GM23338 (cell line): ENCODE measurements around the gene SERPINA3. TPM values are rescaled to one million over a fixed set of nuclear protein-coding genes. Genes with fewer than 3 reads are reported as not detected.

Experiments
- ATAC-seq: fragments of 200-7000 bp; cut with Tn5 transposase; 3 replicates; pipeline ENCODE4 v1.9.1; 2020
- DNase-seq: peaks from one replicate; pipeline ENCODE4 v3.0.0-alpha.2; 2015; ENCODE audit warnings: low spot score
- H2AFZ ChIP-seq: fragments of 200-600 bp; sonication (generic); 2 replicates; pipeline ENCODE4 v1.8.0; 2016; ENCODE audit warnings: antibody characterized with exemption, mild to moderate bottlenecking, moderate library complexity
- H3F3A ChIP-seq: fragments of 200-600 bp; sonication (generic); replicated peaks from 2 replicates; pipeline ENCODE4 v1.8.0; 2017; ENCODE audit warnings: antibody characterized with exemption, mixed run types, low read depth
- H3K27ac ChIP-seq: fragments of 200-600 bp; sonication (generic); 2 replicates; pipeline ENCODE4 v1.6.1; 2016; ENCODE audit warnings: low read depth
- H3K27me3 ChIP-seq: fragments of 200-600 bp; sonication (generic); 2 replicates; pipeline ENCODE4 v1.8.0; 2016; ENCODE audit warnings: mild to moderate bottlenecking, mixed run types, moderate library complexity; ENCODE audit not compliant: insufficient read depth
- H3K36me3 ChIP-seq: fragments of 200-600 bp; sonication (generic); 2 replicates; pipeline ENCODE4 v1.8.0; 2016; ENCODE audit warnings: mild to moderate bottlenecking; ENCODE audit not compliant: insufficient read depth
- H3K4me1 ChIP-seq: fragments of 200-600 bp; sonication (generic); 2 replicates; pipeline ENCODE4 v1.8.0; 2016; ENCODE audit warnings: mild to moderate bottlenecking, moderate library complexity; ENCODE audit not compliant: insufficient read depth
- H3K4me2 ChIP-seq: fragments of 200-600 bp; sonication (generic); 2 replicates; pipeline ENCODE4 v1.7.1; 2017; ENCODE audit warnings: mixed run types
- H3K4me3 ChIP-seq: fragments of 200-600 bp; sonication (generic); 2 replicates; pipeline ENCODE4 v1.6.1; 2016; ENCODE audit warnings: mixed run types
- H3K79me2 ChIP-seq: fragments of 200-600 bp; sonication (generic); replicated peaks from 2 replicates; pipeline ENCODE4 v1.8.0; 2017; ENCODE audit warnings: mild to moderate bottlenecking; ENCODE audit not compliant: insufficient read depth
- H3K9me2 ChIP-seq: fragments of 200-600 bp; sonication (generic); 2 replicates; pipeline ENCODE4 v1.8.0; 2017; ENCODE audit not compliant: insufficient read depth
- H4K20me1 ChIP-seq: fragments of 200-600 bp; sonication (generic); replicated peaks from 2 replicates; pipeline ENCODE4 v1.8.0; 2017; ENCODE audit warnings: mild to moderate bottlenecking; ENCODE audit not compliant: insufficient read depth
- H3K27ac Mint-ChIP-seq: 2 replicates; pipeline ENCODE4 v1.8.0; 2020; ENCODE audit warnings: inconsistent platforms, mild to moderate bottlenecking, moderate library complexity, mixed read lengths
- H3K27me3 Mint-ChIP-seq: 3 replicates; pipeline ENCODE4 v1.8.0; 2022; ENCODE audit warnings: low read depth, mild to moderate bottlenecking, moderate library complexity, mixed read lengths, inconsistent platforms; ENCODE audit not compliant: insufficient read depth, poor library complexity
- H3K36me3 Mint-ChIP-seq: 3 replicates; pipeline ENCODE4 v1.8.0; 2021; ENCODE audit warnings: low read depth, mild to moderate bottlenecking, inconsistent platforms, moderate library complexity, mixed read lengths
- H3K4me1 Mint-ChIP-seq: 3 replicates; pipeline ENCODE4 v1.8.0; 2020; ENCODE audit warnings: mild to moderate bottlenecking, inconsistent platforms, mixed read lengths
- H3K4me3 Mint-ChIP-seq: 3 replicates; pipeline ENCODE4 v1.8.0; 2021; ENCODE audit warnings: moderate library complexity, mild to moderate bottlenecking, inconsistent platforms, mixed read lengths
- H3K9me3 Mint-ChIP-seq: 3 replicates; pipeline ENCODE4 v1.8.0; 2020; ENCODE audit warnings: moderate library complexity, mild to moderate bottlenecking, inconsistent platforms, mixed read lengths
- CREB1 ChIP-seq: fragments of 250-450 bp; sonication (Bioruptor Pico); IDR thresholded peaks from 2 replicates; pipeline ENCODE4 v1.5.0; 2020; ENCODE audit warnings: low read depth, mild to moderate bottlenecking, moderate library complexity
- EZH2 ChIP-seq: fragments of 200-600 bp; sonication (generic); IDR thresholded peaks from one replicate; pipeline ENCODE4 v1.8.0; 2017; ENCODE audit warnings: antibody characterized with exemption, mild to moderate bottlenecking, low read depth; ENCODE audit not compliant: unreplicated experiment
- EZH2phosphoT487 ChIP-seq: fragments of 200-600 bp; sonication (generic); IDR thresholded peaks from one replicate; pipeline ENCODE4 v1.8.1; 2018; ENCODE audit warnings: antibody characterized with exemption; ENCODE audit not compliant: unreplicated experiment
- JUNB ChIP-seq: IDR thresholded peaks from one replicate; pipeline ENCODE4 v1.6.1; 2016; ENCODE audit warnings: antibody characterized with exemption; ENCODE audit not compliant: unreplicated experiment
- NANOG ChIP-seq: IDR thresholded peaks from 2 replicates; pipeline ENCODE4 v1.6.1; 2016; ENCODE audit warnings: antibody characterized with exemption, borderline replicate concordance
- POLR2AphosphoS5 ChIP-seq: IDR thresholded peaks from 2 replicates; pipeline ENCODE4 v1.6.1; 2016; ENCODE audit warnings: antibody characterized with exemption, low read depth
- STAT1 ChIP-seq: IDR thresholded peaks from one replicate; pipeline ENCODE4 v1.6.1; 2016; ENCODE audit warnings: antibody characterized with exemption; ENCODE audit not compliant: unreplicated experiment
- ZNF114 ChIP-seq: fragments of 250-450 bp; sonication (Bioruptor Pico); IDR thresholded peaks from 2 replicates; pipeline ENCODE4 v1.5.0; 2020; ENCODE audit warnings: mild to moderate bottlenecking, moderate library complexity
- ZNF331 ChIP-seq: fragments of 250-450 bp; sonication (Bioruptor Pico); IDR thresholded peaks from 2 replicates; pipeline ENCODE4 v1.5.0; 2020; ENCODE audit warnings: low read depth, mild to moderate bottlenecking, moderate library complexity
- polyA plus RNA-seq: library from polyadenylated mRNA; unstranded; fragments of >200 nt; fragmentation: Nextera tagmentation; extraction: Ambion mirVana; gene quantifications from 2 replicates; pipeline ENCODE4 v1.2.1, GENCODE V29; 2016
- total RNA-seq: library from RNA; depleted of rRNA; stranded (reverse); fragments of >200 nt; shearing (Covaris generic); gene quantifications from 2 replicates; pipeline ENCODE4 v1.2.3, GENCODE V29; 2014
- TF ChIP-seq, protein P1 (sequence below), 2 experiments: fragments of 200-600 bp in 1 of 2; sonication (generic) in 1 of 2; conservative IDR thresholded peaks; 2 replicates each; pipeline versions ENCODE4 v1.5.1 to v1.6.1; 2016 to 2017; ENCODE audit warnings: antibody characterized with exemption in 2 of 2, low read depth in 2 of 2, mild to moderate bottlenecking in 2 of 2, moderate library complexity in 1 of 2
- TF ChIP-seq, protein P2 (sequence below): IDR thresholded peaks from one replicate; pipeline ENCODE4 v1.6.1; 2018; ENCODE audit warnings: antibody characterized with exemption; ENCODE audit not compliant: unreplicated experiment
- TF ChIP-seq, protein P3 (sequence below): fragments of 250-450 bp; sonication (Bioruptor Pico); IDR thresholded peaks from 2 replicates; pipeline ENCODE4 v1.5.0; 2020; ENCODE audit warnings: mild to moderate bottlenecking, moderate library complexity

The SERPINA3 gene
- total and polyA plus RNA-seq, 2 experiments from 2014 or later = not detected

DNA sequence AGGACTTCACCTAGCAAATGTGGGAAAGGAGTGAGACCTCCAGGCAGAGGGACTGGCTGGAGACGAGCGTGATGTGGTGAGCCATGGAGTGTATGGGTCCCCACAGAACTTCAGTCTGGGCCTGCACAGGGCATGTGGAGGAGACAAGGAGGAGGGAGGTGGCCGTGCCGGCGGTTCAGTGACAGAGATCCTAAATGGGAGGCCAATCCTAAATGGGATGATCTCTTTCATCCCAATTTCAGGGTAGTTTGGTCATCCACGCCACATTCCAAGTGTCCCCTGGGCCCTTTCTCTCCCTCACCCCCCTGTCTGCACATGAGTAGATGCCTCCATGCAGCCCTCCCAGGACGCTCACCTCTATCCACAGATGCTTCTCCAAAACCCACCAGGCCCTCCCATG, 17.8 kb upstream of the SERPINA3 start:
- Histone ChIP-seq H4K20me1 (no peaks in the 10 kb centered on the region), H3K36me3 (no peaks in the 10 kb centered on the region), H3K27ac (no peak overlapping the region), H3K9me2 (no peaks in the 10 kb centered on the region), H3K27me3 (no peaks in the 10 kb centered on the region), H2AFZ (no peak overlapping the region), H3K4me3 (no peak overlapping the region), H3F3A (no peaks in the 10 kb centered on the region), H3K4me2 (no peak overlapping the region), H3K79me2 (no peaks in the 10 kb centered on the region), H3K4me1 (no peaks in the 10 kb centered on the region)
- no peak for DNase-seq
- H3K27ac Mint-ChIP-seq = no peak overlapping the region
- no peak for ATAC-seq
- H3K27me3 Mint-ChIP-seq = peaks cover 9% of the 10 kb centered on the region
- H3K4me1 Mint-ChIP-seq = peaks cover 11% of the 10 kb centered on the region
- peaks cover 10% of the 10 kb centered on the region for H3K9me3 Mint-ChIP-seq
- no peak overlapping the region for H3K4me3 Mint-ChIP-seq
- TF ChIP-seq ZNF114 (CRISPR knock-in tag) = no peak
- H3K36me3 Mint-ChIP-seq = peaks cover 5% of the 10 kb centered on the region; the same call in 2 of the 3 replicates

DNA sequence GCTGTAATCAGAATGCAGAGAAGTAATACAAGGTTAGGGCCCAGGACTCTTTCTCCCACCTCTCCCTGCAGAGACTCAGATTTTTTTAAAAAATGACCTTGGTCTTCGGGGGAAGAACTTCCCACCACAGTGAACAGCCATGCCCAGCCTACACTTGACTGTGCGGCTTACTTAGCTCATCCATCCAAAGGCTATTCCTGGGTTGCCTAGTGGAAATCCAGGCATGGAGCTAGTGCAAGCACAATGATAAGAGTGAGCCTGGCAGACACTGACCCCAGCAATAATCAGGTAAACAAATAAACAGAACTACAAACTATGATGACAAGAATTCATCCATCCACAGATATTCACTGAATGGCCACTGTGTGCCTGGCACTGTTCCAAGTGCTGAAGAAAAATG, 16.3 kb upstream of the SERPINA3 start:
- no peak overlapping the region for H3K27ac ChIP-seq
- no peak for ATAC-seq
- no peaks in the 10 kb centered on the region for H3K4me1 ChIP-seq
- no peak overlapping the region for H3K4me2 ChIP-seq
- H3K79me2 ChIP-seq = no peaks in the 10 kb centered on the region
- no peaks in the 10 kb centered on the region for H3F3A ChIP-seq
- Mint-ChIP-seq H3K36me3 (peaks cover 5% of the 10 kb centered on the region; the same call in 2 of the 3 replicates), H3K4me3 (no peak overlapping the region), H3K9me3 (peaks cover 11% of the 10 kb centered on the region), H3K27ac (no peak overlapping the region), H3K4me1 (peaks cover 13% of the 10 kb centered on the region), H3K27me3 (peaks cover 8% of the 10 kb centered on the region)
- TF ChIP-seq, protein P1, sequence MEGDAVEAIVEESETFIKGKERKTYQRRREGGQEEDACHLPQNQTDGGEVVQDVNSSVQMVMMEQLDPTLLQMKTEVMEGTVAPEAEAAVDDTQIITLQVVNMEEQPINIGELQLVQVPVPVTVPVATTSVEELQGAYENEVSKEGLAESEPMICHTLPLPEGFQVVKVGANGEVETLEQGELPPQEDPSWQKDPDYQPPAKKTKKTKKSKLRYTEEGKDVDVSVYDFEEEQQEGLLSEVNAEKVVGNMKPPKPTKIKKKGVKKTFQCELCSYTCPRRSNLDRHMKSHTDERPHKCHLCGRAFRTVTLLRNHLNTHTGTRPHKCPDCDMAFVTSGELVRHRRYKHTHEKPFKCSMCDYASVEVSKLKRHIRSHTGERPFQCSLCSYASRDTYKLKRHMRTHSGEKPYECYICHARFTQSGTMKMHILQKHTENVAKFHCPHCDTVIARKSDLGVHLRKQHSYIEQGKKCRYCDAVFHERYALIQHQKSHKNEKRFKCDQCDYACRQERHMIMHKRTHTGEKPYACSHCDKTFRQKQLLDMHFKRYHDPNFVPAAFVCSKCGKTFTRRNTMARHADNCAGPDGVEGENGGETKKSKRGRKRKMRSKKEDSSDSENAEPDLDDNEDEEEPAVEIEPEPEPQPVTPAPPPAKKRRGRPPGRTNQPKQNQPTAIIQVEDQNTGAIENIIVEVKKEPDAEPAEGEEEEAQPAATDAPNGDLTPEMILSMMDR (conservative IDR thresholded peaks at IDR 0.05; ENCODE audit: low read depth in 2 of 2) = no peak
- TF ChIP-seq ZNF114 (CRISPR knock-in tag) (no peak), JUNB (no peak), ZNF331 (CRISPR knock-in tag) (no peak), CREB1 (CRISPR knock-in tag) (no peak), EZH2 (no peak), NANOG (no peak), POLR2AphosphoS5 (no peak), EZH2phosphoT487 (no peak), STAT1 (no peak)
- TF ChIP-seq, protein P2, sequence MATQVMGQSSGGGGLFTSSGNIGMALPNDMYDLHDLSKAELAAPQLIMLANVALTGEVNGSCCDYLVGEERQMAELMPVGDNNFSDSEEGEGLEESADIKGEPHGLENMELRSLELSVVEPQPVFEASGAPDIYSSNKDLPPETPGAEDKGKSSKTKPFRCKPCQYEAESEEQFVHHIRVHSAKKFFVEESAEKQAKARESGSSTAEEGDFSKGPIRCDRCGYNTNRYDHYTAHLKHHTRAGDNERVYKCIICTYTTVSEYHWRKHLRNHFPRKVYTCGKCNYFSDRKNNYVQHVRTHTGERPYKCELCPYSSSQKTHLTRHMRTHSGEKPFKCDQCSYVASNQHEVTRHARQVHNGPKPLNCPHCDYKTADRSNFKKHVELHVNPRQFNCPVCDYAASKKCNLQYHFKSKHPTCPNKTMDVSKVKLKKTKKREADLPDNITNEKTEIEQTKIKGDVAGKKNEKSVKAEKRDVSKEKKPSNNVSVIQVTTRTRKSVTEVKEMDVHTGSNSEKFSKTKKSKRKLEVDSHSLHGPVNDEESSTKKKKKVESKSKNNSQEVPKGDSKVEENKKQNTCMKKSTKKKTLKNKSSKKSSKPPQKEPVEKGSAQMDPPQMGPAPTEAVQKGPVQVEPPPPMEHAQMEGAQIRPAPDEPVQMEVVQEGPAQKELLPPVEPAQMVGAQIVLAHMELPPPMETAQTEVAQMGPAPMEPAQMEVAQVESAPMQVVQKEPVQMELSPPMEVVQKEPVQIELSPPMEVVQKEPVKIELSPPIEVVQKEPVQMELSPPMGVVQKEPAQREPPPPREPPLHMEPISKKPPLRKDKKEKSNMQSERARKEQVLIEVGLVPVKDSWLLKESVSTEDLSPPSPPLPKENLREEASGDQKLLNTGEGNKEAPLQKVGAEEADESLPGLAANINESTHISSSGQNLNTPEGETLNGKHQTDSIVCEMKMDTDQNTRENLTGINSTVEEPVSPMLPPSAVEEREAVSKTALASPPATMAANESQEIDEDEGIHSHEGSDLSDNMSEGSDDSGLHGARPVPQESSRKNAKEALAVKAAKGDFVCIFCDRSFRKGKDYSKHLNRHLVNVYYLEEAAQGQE = no peak
- TF ChIP-seq, protein P3, sequence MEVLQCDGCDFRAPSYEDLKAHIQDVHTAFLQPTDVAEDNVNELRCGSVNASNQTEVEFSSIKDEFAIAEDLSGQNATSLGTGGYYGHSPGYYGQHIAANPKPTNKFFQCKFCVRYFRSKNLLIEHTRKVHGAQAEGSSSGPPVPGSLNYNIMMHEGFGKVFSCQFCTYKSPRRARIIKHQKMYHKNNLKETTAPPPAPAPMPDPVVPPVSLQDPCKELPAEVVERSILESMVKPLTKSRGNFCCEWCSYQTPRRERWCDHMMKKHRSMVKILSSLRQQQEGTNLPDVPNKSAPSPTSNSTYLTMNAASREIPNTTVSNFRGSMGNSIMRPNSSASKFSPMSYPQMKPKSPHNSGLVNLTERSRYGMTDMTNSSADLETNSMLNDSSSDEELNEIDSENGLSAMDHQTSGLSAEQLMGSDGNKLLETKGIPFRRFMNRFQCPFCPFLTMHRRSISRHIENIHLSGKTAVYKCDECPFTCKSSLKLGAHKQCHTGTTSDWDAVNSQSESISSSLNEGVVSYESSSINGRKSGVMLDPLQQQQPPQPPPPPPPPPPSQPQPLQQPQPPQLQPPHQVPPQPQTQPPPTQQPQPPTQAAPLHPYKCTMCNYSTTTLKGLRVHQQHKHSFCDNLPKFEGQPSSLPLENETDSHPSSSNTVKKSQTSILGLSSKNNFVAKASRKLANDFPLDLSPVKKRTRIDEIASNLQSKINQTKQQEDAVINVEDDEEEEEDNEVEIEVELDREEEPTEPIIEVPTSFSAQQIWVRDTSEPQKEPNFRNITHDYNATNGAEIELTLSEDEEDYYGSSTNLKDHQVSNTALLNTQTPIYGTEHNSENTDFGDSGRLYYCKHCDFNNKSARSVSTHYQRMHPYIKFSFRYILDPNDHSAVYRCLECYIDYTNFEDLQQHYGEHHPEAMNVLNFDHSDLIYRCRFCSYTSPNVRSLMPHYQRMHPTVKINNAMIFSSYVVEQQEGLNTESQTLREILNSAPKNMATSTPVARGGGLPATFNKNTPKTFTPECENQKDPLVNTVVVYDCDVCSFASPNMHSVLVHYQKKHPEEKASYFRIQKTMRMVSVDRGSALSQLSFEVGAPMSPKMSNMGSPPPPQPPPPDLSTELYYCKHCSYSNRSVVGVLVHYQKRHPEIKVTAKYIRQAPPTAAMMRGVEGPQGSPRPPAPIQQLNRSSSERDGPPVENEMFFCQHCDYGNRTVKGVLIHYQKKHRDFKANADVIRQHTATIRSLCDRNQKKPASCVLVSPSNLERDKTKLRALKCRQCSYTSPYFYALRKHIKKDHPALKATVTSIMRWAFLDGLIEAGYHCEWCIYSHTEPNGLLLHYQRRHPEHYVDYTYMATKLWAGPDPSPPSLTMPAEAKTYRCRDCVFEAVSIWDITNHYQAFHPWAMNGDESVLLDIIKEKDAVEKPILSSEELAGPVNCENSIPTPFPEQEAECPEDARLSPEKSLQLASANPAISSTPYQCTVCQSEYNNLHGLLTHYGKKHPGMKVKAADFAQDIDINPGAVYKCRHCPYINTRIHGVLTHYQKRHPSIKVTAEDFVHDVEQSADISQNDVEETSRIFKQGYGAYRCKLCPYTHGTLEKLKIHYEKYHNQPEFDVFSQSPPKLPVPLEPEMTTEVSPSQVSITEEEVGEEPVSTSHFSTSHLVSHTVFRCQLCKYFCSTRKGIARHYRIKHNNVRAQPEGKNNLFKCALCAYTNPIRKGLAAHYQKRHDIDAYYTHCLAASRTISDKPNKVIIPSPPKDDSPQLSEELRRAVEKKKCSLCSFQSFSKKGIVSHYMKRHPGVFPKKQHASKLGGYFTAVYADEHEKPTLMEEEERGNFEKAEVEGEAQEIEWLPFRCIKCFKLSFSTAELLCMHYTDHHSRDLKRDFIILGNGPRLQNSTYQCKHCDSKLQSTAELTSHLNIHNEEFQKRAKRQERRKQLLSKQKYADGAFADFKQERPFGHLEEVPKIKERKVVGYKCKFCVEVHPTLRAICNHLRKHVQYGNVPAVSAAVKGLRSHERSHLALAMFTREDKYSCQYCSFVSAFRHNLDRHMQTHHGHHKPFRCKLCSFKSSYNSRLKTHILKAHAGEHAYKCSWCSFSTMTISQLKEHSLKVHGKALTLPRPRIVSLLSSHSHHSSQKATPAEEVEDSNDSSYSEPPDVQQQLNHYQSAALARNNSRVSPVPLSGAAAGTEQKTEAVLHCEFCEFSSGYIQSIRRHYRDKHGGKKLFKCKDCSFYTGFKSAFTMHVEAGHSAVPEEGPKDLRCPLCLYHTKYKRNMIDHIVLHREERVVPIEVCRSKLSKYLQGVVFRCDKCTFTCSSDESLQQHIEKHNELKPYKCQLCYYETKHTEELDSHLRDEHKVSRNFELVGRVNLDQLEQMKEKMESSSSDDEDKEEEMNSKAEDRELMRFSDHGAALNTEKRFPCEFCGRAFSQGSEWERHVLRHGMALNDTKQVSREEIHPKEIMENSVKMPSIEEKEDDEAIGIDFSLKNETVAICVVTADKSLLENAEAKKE (CRISPR knock-in tag) = no peak
- H3K36me3 ChIP-seq = no peaks in the 10 kb centered on the region
- H3K9me2 ChIP-seq = no peaks in the 10 kb centered on the region
- no peak overlapping the region for H2AFZ ChIP-seq
- no peak for DNase-seq
- H3K4me3 ChIP-seq = no peak overlapping the region
- H3K27me3 ChIP-seq = no peaks in the 10 kb centered on the region
- no peaks in the 10 kb centered on the region for H4K20me1 ChIP-seq
